ENCODE data around the gene ZNRF4. TPM values are rescaled to one million over a fixed set of nuclear protein-coding genes. Genes with fewer than 3 reads are reported as not detected.

Gene ZNRF4
- total RNA-seq, 2 donors from 2014 or later: not detected

- no peaks in the 10 kb centered on the region for H3K36me3 Mint-ChIP-seq
- H3K4me3 Mint-ChIP-seq: no peak overlapping the region
- peaks cover 9 to 11% of the 10 kb centered on the region in 2 donors for H3K27me3 Mint-ChIP-seq
- no peaks in the 10 kb centered on the region for H3K4me1 Mint-ChIP-seq (ENCODE audit: low read depth in 2 of 2)
- ATAC-seq (no peak), DNase-seq (ENCODE audit: low spot score) (no peak)
- no peak overlapping the region for H3K27ac Mint-ChIP-seq
- H3K9me3 Mint-ChIP-seq: no peaks in the 10 kb centered on the region
These were observed 4.6 kb upstream of the ZNRF4 start for GRCh38 chr19:5450482-5451126.

- H3K4me3 Mint-ChIP-seq: no peak overlapping the region
- H3K4me1 Mint-ChIP-seq (ENCODE audit: low read depth in 2 of 2): no peaks in the 10 kb centered on the region
- H3K9me3 Mint-ChIP-seq: no peaks in the 10 kb centered on the region
- no peak overlapping the region for H3K27ac Mint-ChIP-seq
- peaks cover 9 to 11% of the 10 kb centered on the region in 2 donors for H3K27me3 Mint-ChIP-seq
- DNase-seq (ENCODE audit: low spot score) (no peak), ATAC-seq (no peak)
- H3K36me3 Mint-ChIP-seq: no peaks in the 10 kb centered on the region
These were observed 3.7 kb upstream of the ZNRF4 start for GRCh38 chr19:5451494-5451893.

GRCh38 chr19:5452594-5453565, 2.3 kb upstream of the ZNRF4 start:
- ATAC-seq: no peak
- H3K9me3 Mint-ChIP-seq: no peaks in the 10 kb centered on the region
- H3K4me3 Mint-ChIP-seq: no peak overlapping the region
- H3K27ac Mint-ChIP-seq: no peak overlapping the region
- no peaks in the 10 kb centered on the region for H3K4me1 Mint-ChIP-seq (ENCODE audit: low read depth in 2 of 2)
- peaks cover 9% of the 10 kb centered on the region in 2 donors for H3K27me3 Mint-ChIP-seq
- no peak for DNase-seq (ENCODE audit: low spot score)
- no peaks in the 10 kb centered on the region for H3K36me3 Mint-ChIP-seq

DNA sequence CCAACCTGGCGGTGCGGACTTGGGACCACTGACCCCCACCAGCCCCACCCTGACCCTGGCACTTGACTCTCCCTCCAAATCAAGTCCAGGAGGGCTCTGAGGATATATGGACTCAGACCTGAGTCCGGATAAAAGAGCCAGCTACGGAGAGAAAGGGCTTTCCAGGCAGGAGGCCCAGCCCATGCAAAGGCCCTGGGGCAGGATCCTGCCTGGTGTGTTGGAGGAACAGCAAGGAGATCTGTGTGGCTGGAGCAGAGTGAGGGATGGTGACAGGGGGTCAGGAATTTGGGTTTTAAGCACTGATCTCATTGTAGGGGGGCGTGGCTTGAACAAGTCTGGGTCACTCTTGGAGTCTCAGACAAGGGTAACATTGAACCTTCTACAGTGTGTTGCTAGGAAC, 474 bp upstream of the ZNRF4 start:
- Mint-ChIP-seq H3K27ac (no peak overlapping the region), H3K36me3 (no peaks in the 10 kb centered on the region), H3K4me3 (no peak overlapping the region), H3K4me1 (ENCODE audit: low read depth in 2 of 2) (no peaks in the 10 kb centered on the region), H3K27me3 (peaks cover 4 to 9% of the 10 kb centered on the region in 2 donors), H3K9me3 (no peaks in the 10 kb centered on the region)
- no peak for ATAC-seq
- DNase-seq (ENCODE audit: low spot score): no peak

DNA sequence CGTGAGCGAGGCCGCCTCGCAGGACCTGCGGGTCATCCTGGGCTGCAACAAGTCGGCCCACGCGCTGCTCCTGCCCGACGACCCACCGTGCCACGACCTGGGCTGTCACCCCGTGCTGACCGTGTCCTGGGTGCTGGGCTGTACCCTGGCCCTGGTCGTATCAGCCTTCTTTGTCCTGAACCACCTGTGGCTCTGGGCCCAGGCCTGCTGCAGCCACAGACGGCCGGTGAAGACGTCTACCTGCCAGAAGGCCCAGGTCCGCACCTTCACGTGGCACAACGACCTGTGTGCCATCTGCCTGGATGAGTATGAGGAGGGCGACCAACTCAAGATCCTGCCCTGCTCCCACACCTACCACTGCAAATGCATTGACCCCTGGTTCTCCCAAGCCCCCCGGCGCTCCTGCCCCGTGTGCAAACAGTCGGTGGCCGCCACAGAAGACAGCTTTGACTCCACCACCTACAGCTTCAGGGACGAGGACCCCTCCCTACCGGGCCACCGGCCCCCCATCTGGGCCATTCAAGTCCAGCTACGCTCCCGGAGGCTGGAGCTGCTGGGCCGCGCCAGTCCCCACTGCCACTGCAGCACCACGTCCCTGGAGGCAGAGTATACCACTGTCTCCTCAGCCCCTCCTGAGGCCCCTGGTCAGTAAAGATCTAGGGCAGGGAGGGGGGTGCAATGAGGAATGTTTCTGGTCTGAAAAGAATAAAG, 1.1 kb downstream of the ZNRF4 start:
- no peaks in the 10 kb centered on the region for H3K36me3 Mint-ChIP-seq
- no peak overlapping the region for H3K4me3 Mint-ChIP-seq
- DNase-seq (ENCODE audit: low spot score) (no peak), ATAC-seq (no peak)
- no peaks in the 10 kb centered on the region for H3K9me3 Mint-ChIP-seq
- no peak overlapping the region for H3K27ac Mint-ChIP-seq
- H3K4me1 Mint-ChIP-seq (ENCODE audit: low read depth in 2 of 2): no peaks in the 10 kb centered on the region
- H3K27me3 Mint-ChIP-seq: peaks cover 0 to 8% of the 10 kb centered on the region in 2 donors

- H3K27ac Mint-ChIP-seq: no peak overlapping the region
These were observed 1.6 kb downstream of the ZNRF4 start for GRCh38 chr19:5456841-5457200.

GRCh38 chr19:5457709-5458108, 2.5 kb downstream of the ZNRF4 start:
- Mint-ChIP-seq H3K4me3 (no peak overlapping the region), H3K36me3 (no peaks in the 10 kb centered on the region), H3K9me3 (no peaks in the 10 kb centered on the region), H3K27me3 (peaks cover under 1 to 8% of the 10 kb centered on the region in 2 donors), H3K4me1 (ENCODE audit: low read depth in 2 of 2) (no peaks in the 10 kb centered on the region), H3K27ac (no peak overlapping the region)
- no peak for DNase-seq (ENCODE audit: low spot score)
- no peak for ATAC-seq

More at GRCh38 chr19:5456841-5457200, 1.6 kb downstream of the ZNRF4 start:
- DNase-seq (ENCODE audit: low spot score) (no peak), ATAC-seq (no peak)
- Mint-ChIP-seq H3K4me3 (no peak overlapping the region), H3K27me3 (peaks cover 0 to 8% of the 10 kb centered on the region in 2 donors), H3K4me1 (ENCODE audit: low read depth in 2 of 2) (no peaks in the 10 kb centered on the region), H3K36me3 (no peaks in the 10 kb centered on the region), H3K9me3 (no peaks in the 10 kb centered on the region)

DNA sequence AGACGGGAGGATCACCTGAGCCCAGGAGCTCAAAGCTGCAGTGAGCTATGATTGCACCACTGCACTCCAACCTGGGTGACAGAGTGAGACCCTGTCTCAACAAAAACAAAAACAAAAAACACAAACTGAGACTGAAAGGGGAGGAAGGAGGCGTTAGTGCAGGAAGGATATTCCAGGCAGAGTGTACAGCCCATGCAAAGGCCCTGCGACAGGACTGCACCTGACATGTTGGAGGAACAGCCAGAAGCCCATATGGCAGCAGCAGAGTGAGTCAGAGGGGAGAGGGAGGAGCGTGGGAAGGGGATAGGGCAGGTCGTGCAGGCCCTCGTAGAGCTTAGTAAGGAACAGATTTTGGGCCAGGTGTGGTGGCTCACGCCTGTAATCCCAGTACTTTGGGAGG, 3.2 kb downstream of the ZNRF4 start:
- no peaks in the 10 kb centered on the region for H3K4me1 Mint-ChIP-seq (ENCODE audit: low read depth in 2 of 2)
- H3K9me3 Mint-ChIP-seq: no peaks in the 10 kb centered on the region
- no peak overlapping the region for H3K27ac Mint-ChIP-seq
- DNase-seq (ENCODE audit: low spot score) (no peak), ATAC-seq (no peak)
- H3K27me3 Mint-ChIP-seq: peaks cover 8% of the 10 kb centered on the region in 2 donors
- H3K36me3 Mint-ChIP-seq: no peaks in the 10 kb centered on the region
- H3K4me3 Mint-ChIP-seq: no peak overlapping the region

DNA sequence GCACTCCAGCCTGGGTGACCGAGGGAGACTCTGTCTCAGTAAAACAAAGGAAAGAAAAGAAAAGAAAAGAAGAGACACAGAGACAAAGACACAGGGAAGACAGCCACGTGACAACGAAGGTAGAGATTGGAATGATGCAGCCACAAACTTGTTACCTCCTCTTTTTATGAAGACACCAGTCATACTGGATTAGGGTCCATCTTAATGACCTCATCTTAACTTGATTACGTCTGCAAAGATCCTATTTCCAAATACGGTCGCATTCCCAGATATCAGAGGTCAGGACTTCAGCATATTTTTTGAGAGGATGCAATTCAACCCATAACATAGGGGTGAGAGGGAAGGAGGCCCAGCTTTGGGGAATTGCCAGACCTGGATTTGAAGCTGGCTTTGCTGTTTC, 4.1 kb downstream of the ZNRF4 start:
- H3K27ac Mint-ChIP-seq: no peak overlapping the region
- ATAC-seq (no peak), DNase-seq (ENCODE audit: low spot score) (no peak)
- H3K27me3 Mint-ChIP-seq: peaks cover 7 to 14% of the 10 kb centered on the region in 2 donors
- H3K4me3 Mint-ChIP-seq: no peak overlapping the region
- no peaks in the 10 kb centered on the region for H3K4me1 Mint-ChIP-seq (ENCODE audit: low read depth in 2 of 2)
- H3K9me3 Mint-ChIP-seq: no peaks in the 10 kb centered on the region
- H3K36me3 Mint-ChIP-seq: no peaks in the 10 kb centered on the region

- peaks cover 10 to 22% of the 10 kb centered on the region in 2 donors for H3K27me3 Mint-ChIP-seq
- H3K4me1 Mint-ChIP-seq (ENCODE audit: low read depth in 2 of 2): no peaks in the 10 kb centered on the region
- ATAC-seq (no peak), DNase-seq (ENCODE audit: low spot score) (no peak)
- H3K36me3 Mint-ChIP-seq: no peaks in the 10 kb centered on the region
- H3K4me3 Mint-ChIP-seq: no peak overlapping the region
- no peaks in the 10 kb centered on the region for H3K9me3 Mint-ChIP-seq
- no peak overlapping the region for H3K27ac Mint-ChIP-seq
These were observed 5.5 kb downstream of the ZNRF4 start for GRCh38 chr19:5460748-5461147.

GRCh38 chr19:5463959-5464358, 8.7 kb downstream of the ZNRF4 start:
- Mint-ChIP-seq H3K36me3 (no peaks in the 10 kb centered on the region), H3K4me1 (ENCODE audit: low read depth in 2 of 2) (no peaks in the 10 kb centered on the region), H3K9me3 (no peaks in the 10 kb centered on the region), H3K27me3 (peaks cover 9 to 29% of the 10 kb centered on the region in 2 donors), H3K4me3 (no peak overlapping the region), H3K27ac (no peak overlapping the region)
- DNase-seq (ENCODE audit: low spot score) (no peak), ATAC-seq (no peak)

- Mint-ChIP-seq H3K9me3 (no peaks in the 10 kb centered on the region), H3K4me3 (no peak overlapping the region), H3K27ac (no peak overlapping the region), H3K4me1 (ENCODE audit: low read depth in 2 of 2) (no peaks in the 10 kb centered on the region), H3K27me3 (peaks cover 7 to 29% of the 10 kb centered on the region in 2 donors), H3K36me3 (no peaks in the 10 kb centered on the region)
- DNase-seq (ENCODE audit: low spot score): no peak
- ATAC-seq: no peak
These were observed 10.9 kb downstream of the ZNRF4 start for GRCh38 chr19:5466072-5466471.

GRCh38 chr19:5466814-5467291, 11.6 kb downstream of the ZNRF4 start:
- Mint-ChIP-seq H3K27ac (no peak overlapping the region), H3K4me1 (ENCODE audit: low read depth in 2 of 2) (no peaks in the 10 kb centered on the region), H3K27me3 (peaks cover 7 to 29% of the 10 kb centered on the region in 2 donors), H3K9me3 (no peaks in the 10 kb centered on the region), H3K36me3 (no peaks in the 10 kb centered on the region), H3K4me3 (no peak overlapping the region)
- DNase-seq (ENCODE audit: low spot score): no peak
- ATAC-seq: no peak

DNA sequence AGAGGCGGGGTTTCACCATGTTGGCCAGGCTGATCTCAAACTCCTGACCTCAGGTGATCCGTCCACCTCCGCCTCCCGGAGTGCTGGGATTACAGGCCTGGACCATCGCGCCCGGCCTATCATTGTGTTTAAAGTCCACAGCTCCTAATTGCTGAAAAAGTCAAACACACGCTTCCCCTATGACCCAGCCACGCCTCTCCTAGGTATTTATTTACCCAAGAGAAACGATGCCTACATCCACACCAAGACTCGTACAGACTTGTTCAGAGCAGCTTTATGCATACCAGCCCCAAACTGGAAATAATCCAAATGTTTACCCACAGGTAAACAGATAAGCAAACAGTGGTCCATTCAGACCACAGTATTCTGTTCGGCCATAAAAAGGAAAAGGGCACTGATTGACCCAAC, 15.1 kb downstream of the ZNRF4 start:
- H3K4me3 Mint-ChIP-seq: no peak overlapping the region
- H3K9me3 Mint-ChIP-seq: no peaks in the 10 kb centered on the region
- no peak for ATAC-seq

More for the DNA sequence above, 15.1 kb downstream of the ZNRF4 start:
- Mint-ChIP-seq H3K36me3 (no peaks in the 10 kb centered on the region), H3K27ac (no peak overlapping the region), H3K27me3 (peaks cover 6 to 17% of the 10 kb centered on the region in 2 donors), H3K4me1 (ENCODE audit: low read depth in 2 of 2) (no peaks in the 10 kb centered on the region)
- no peak for DNase-seq (ENCODE audit: low spot score)

Measured in natural killer cell treated with Interleukin-12 subunit alpha and Interleukin-12 subunit beta and Interleukin-15 and Interleukin-18, amount 100 ng/mL, for 72 hours (primary cell).